GM10248 (cell line): ENCODE results near the gene HOXA11.

Experiments
- CTCF ChIA-PET: fragments of 300-600 bp; sonication (Branson Sonifier 250); formaldehyde crosslinking; extraction: SDS; loops from one replicate; lab custom pipeline; 2021; ENCODE audit warnings: antibody characterized with exemption; lab: Yijun Ruan, JAX
- POLR2A ChIA-PET: fragments of 350-650 bp; sonication (Branson Sonifier 250); formaldehyde crosslinking; extraction: SDS; loops from one replicate; lab custom pipeline; 2020; ENCODE audit warnings: antibody characterized with exemption; lab: Yijun Ruan, JAX
- DNase-seq: peaks from one replicate; pipeline ENCODE4 v3.0.0; 2012; ENCODE audit errors: extremely low spot score
- TF ChIP-seq, protein P1 (sequence below): IDR thresholded peaks from 2 replicates; pipeline ENCODE4 v1.5.1; 2012; ENCODE audit warnings: mild to moderate bottlenecking, low read depth; ENCODE audit errors: extremely low read depth, missing control alignments, control extremely low read depth

Gene HOXA11

DNA sequence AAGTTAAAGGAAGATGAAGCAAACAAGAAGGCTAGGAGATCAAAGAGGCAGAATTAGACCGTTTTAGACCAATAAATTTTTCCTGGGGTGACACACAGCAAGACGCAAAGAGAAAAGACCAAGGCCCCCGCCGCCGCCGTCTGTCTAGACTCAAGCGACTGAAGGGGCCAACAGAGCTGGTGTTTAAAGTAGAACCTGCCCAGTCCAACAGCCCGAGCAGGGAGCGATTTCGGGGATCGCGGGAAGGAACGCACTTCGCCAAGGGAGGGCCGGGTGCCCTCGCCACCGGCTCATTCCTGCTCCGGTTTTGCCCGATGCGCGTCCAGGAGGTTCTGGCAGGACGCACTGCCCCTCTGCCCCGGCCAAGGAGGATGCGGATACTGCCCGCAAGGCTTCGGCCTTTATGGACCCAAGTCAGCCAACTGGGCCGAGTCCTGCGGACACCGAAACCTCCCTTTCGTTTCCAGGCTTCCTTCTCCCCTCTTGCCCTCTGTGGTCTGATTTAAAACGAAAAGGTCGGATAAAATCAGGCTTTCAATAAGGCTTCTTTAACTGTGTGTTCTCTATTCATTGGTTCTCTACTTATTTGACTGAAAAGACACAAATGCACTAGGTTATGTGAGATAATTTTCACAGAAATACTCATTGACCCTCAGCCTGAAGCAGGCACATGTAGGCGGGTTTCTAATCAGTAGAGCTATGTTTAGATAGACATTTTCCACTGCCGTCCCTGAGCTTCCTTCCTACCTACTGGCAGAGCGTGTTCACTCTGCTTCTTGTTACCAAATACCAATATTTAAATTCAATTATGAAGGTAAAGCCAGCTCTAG, 26.4 kb downstream of the HOXA11 start:
- TF ChIP-seq, protein P1, sequence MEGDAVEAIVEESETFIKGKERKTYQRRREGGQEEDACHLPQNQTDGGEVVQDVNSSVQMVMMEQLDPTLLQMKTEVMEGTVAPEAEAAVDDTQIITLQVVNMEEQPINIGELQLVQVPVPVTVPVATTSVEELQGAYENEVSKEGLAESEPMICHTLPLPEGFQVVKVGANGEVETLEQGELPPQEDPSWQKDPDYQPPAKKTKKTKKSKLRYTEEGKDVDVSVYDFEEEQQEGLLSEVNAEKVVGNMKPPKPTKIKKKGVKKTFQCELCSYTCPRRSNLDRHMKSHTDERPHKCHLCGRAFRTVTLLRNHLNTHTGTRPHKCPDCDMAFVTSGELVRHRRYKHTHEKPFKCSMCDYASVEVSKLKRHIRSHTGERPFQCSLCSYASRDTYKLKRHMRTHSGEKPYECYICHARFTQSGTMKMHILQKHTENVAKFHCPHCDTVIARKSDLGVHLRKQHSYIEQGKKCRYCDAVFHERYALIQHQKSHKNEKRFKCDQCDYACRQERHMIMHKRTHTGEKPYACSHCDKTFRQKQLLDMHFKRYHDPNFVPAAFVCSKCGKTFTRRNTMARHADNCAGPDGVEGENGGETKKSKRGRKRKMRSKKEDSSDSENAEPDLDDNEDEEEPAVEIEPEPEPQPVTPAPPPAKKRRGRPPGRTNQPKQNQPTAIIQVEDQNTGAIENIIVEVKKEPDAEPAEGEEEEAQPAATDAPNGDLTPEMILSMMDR = no peak
- no peak for DNase-seq
- POLR2A ChIA-PET = no interaction called here
- CTCF ChIA-PET = interaction anchor here (1.0 to 1.7 kb wide), 14 partner anchors 9 to 1266 kb away, joined by 3 to 16 read pairs (median 4); partner anchors contain the start of gene HOXA11

DNA sequence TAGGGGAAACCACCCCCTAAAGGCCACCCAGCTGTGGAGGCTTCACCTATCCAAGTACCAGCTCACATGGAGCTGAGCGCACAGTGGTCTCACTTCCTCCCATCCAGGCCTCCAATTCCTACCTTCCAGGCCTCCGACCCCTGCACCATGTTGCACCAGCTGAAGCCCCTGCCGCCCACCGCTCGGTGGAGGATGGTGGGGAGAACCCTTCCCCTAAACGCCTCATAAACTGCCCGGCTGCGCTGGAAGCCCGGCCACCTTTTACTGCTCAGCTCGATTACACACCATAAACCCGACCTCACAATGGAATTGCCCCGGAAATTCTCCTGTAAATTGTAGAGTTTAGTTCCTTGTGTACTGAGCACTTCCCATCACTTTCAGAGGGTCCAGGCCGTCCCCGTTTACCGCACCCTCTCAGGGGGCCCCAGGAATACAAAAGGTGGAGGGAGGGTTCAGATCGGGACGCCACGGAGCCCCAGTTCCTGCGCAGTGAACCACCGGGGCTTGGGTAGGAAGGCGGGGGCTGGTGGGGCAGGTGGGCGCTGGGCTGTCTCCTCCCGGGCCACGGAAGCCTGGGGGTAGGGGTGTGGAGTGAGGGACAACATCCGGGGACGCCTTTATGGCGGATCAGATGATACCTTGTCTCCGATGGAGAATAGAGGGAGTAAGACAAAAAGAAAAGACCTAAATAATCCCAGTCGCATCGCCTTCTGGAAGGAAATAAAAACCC, 27.2 kb downstream of the HOXA11 start:
- ChIA-PET CTCF (interaction anchor here (1.0 to 1.3 kb wide), 3 partner anchors 65 to 788 kb away, joined by 3 to 5 read pairs (median 3); no protein-coding TSS in a partner anchor), POLR2A (no interaction called here)
- TF ChIP-seq, protein P1 = no peak
- no peak for DNase-seq

DNA sequence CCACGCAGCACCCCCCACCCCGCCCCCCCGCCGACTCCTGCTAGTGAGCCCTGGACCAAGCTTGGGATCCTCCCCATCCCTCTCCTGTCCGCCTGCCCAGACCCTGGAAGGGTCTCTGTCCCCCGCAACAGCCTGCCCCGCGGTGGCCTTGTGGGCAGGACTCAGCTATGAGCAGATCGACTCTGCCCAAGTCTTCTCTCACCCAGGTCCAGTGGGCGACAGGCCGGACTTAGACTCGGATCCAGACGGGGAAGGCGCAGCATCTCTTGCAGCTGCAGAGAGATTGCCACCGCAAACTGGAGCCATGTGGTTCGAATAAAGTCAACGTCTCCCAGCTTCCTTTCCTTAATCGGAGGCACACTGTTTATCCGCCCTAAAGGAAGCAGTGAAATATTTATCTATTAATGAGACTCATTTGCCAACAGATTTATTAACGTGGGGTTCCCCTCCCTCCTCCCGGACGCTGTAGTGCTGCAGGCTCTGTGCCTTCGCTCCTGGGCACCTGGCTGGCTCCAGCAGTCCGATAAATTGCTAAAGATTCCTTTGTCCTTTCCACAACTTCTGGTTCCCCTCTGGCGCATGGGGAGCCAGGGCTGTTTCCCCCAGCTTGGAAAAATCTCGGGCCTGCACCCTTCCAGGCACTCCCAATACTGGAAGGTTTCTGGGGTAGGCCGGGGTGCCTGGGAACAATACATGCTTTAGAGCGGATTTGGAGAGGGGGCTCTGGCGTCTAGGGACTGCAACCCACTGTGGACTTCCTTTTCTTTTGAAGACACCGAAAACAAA, 27.9 kb downstream of the HOXA11 start:
- DNase-seq = no peak
- TF ChIP-seq, protein P1 = no peak
- POLR2A ChIA-PET = no interaction called here
- CTCF ChIA-PET = interaction anchor here (1.0 to 1.3 kb wide), 2 partner anchors 301 to 787 kb away, joined by 3 to 5 read pairs; no protein-coding TSS in a partner anchor

DNA sequence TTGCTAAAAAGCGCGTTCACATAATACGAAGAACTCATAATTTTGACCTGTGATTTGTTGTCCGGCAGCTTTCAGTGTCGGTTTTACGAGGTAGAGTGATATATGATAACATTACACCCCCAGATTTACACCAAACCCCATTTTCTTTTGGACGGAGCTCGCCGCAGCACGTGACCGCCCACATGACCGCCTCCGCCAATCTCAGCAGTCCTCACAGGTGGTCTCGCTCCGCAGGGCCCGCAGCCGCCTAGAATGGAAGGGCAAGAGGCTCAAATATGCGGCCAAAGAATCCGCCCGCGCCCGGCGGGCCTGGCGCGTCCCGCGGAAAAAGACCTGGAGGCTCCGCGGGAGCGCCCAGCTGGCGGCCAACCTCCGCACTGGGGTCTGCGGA, 28.5 kb downstream of the HOXA11 start, which contains the start of gene HOXA7:
HOXA7 (minus strand) TSS at position 168 of the 391 bp plus-strand sequence; CDS start at position 38, 130 bp downstream.
- TF ChIP-seq, protein P1 = no peak
- ChIA-PET POLR2A (no interaction called here), CTCF (interaction anchor here (1.0 to 1.3 kb wide), 2 partner anchors 300 to 787 kb away, joined by 3 to 5 read pairs; no protein-coding TSS in a partner anchor)
- no peak for DNase-seq

DNA sequence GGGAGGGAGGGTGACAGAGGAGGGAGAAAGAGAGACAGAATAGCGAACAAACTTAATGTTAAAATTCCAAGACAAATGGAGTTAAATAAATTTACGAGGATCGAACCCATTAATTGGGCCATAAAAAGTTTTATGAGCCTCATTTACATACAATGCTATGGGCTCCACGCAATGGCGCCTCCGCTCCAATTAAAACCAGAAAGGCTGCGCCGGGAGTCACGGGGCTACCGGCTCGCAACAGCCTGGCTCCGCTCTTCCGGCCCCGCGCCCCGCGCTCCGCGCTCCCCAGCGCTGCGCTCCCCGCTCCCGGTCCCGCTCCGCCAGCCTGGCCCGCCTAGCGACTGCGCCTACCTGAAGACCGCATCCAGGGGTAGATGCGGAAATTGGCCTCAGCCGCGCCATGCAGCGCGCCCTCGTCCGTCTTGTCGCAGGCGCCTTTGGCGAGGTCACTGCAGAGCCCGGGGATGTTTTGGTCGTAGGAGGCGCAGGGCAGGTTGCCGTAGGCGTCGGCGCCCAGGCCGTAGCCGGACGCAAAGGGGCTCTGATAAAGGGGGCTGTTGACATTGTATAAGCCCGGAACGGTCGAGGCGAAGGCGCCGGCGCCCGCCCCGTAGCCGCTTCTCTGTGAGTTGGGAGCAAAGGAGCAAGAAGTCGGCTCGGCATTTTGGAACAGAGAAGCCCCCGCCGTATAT, 29.1 kb downstream of the HOXA11 start:
- TF ChIP-seq, protein P1 = no peak
- POLR2A ChIA-PET = no interaction called here
- CTCF ChIA-PET = no interaction called here
- no peak for DNase-seq
